Loucy (cell line): Measurements from ENCODE around the gene NAGS.

Source experiments
- H2AFZ ChIP-seq: fragments of 200-600 bp; sonication (generic); 2 replicates; pipeline ENCODE4 v1.6.0; 2016; ENCODE audit warnings: antibody characterized with exemption, mild to moderate bottlenecking, low read length, moderate library complexity
- H3F3A ChIP-seq: fragments of 200-600 bp; 2 replicates; pipeline ENCODE4 v1.6.0; 2016; ENCODE audit warnings: antibody characterized with exemption, low read depth, mild to moderate bottlenecking
- H3K27me3 ChIP-seq: fragments of 200-600 bp; sonication (generic); 2 replicates; pipeline ENCODE4 v1.6.1; 2014; ENCODE audit warnings: low read length, mild to moderate bottlenecking; ENCODE audit not compliant: insufficient read depth, poor library complexity, severe bottlenecking
- H3K36me3 ChIP-seq: fragments of 200-600 bp; sonication (generic); 2 replicates; pipeline ENCODE4 v1.6.1; 2016; ENCODE audit warnings: low read length; ENCODE audit not compliant: insufficient read depth
- H3K4me1 ChIP-seq: fragments of 200-600 bp; sonication (generic); 2 replicates; pipeline ENCODE4 v1.5.1; 2014; ENCODE audit warnings: low read length, mild to moderate bottlenecking; ENCODE audit not compliant: insufficient read depth, poor library complexity, severe bottlenecking
- H3K4me2 ChIP-seq: fragments of 200-600 bp; sonication (generic); 2 replicates; pipeline ENCODE4 v1.6.0; 2014; ENCODE audit warnings: antibody characterized with exemption, low read length, low read depth, mild to moderate bottlenecking; ENCODE audit not compliant: poor library complexity, severe bottlenecking
- H3K4me3 ChIP-seq: fragments of 200-600 bp; sonication (generic); 2 replicates; pipeline ENCODE4 v1.5.1; 2014; ENCODE audit warnings: low read length, mild to moderate bottlenecking, mixed read lengths; ENCODE audit not compliant: poor library complexity, severe bottlenecking
- H3K79me2 ChIP-seq: fragments of 200-600 bp; sonication (generic); 2 replicates; pipeline ENCODE4 v1.6.1; 2014; ENCODE audit warnings: low read length; ENCODE audit not compliant: insufficient read depth
- H3K9ac ChIP-seq: fragments of 200-600 bp; sonication (generic); 2 replicates; pipeline ENCODE4 v1.6.0; 2014; ENCODE audit warnings: mild to moderate bottlenecking, low read depth, low read length, moderate library complexity; ENCODE audit not compliant: poor library complexity, severe bottlenecking
- H3K9me2 ChIP-seq: fragments of 200-600 bp; sonication (generic); replicated peaks from 2 replicates; pipeline ENCODE4 v1.6.1; 2016; ENCODE audit warnings: low read depth, low read length, mixed read lengths
- H3K9me3 ChIP-seq: fragments of 200-600 bp; sonication (generic); 2 replicates; pipeline ENCODE4 v1.6.1; 2014; ENCODE audit warnings: mild to moderate bottlenecking, antibody characterized with exemption, low read length, low read depth; ENCODE audit not compliant: insufficient read depth
- H4K20me1 ChIP-seq: fragments of 200-600 bp; sonication (generic); 2 replicates; pipeline ENCODE4 v1.6.0; 2014; ENCODE audit warnings: antibody characterized with exemption, low read length, mild to moderate bottlenecking; ENCODE audit not compliant: insufficient read depth, poor library complexity, severe bottlenecking
- EZH2phosphoT487 ChIP-seq: fragments of 200-600 bp; IDR thresholded peaks from 2 replicates; pipeline ENCODE4 v1.6.1; 2018; ENCODE audit warnings: antibody characterized with exemption, mild to moderate bottlenecking, moderate library complexity, borderline replicate concordance
- TF ChIP-seq, protein P1 (sequence below): fragments of 200-600 bp; sonication (generic); conservative IDR thresholded peaks from 2 replicates; pipeline ENCODE4 v1.5.1; 2014; ENCODE audit warnings: mild to moderate bottlenecking, antibody characterized with exemption, low read length

NAGS gene

DNA sequence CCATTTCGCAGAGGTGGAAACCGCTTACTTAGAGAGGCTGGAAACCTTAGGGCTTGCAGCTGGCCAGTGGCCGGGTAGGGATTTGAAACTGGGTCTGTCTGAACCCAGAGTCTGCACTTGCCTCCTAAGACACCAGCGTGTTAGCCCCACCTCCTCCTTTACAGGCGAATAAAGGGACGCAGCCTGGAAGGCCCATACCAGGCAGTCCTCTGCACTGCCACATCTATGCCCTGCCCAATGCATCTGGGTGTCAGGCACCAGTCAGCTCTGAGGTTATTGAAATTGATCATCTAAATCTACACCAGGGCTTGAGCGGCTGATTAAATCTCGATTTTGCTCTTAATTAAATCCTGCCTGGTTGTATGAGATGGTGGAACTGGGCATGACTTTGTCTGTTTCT, 19.9 kb upstream of the NAGS start:
- Histone ChIP-seq H3K9ac (no peak overlapping the region), H3K4me1 (no peaks in the 10 kb centered on the region), H3K79me2 (no peaks in the 10 kb centered on the region), H3K36me3 (no peaks in the 10 kb centered on the region), H3F3A (no peaks in the 10 kb centered on the region), H3K4me3 (no peak overlapping the region), H3K9me3 (no peaks in the 10 kb centered on the region), H3K4me2 (no peak overlapping the region), H3K27me3 (no peaks in the 10 kb centered on the region), H4K20me1 (no peaks in the 10 kb centered on the region), H2AFZ (no peak overlapping the region), H3K9me2 (no peaks in the 10 kb centered on the region)
- no peak for TF ChIP-seq EZH2phosphoT487
- TF ChIP-seq, protein P1, sequence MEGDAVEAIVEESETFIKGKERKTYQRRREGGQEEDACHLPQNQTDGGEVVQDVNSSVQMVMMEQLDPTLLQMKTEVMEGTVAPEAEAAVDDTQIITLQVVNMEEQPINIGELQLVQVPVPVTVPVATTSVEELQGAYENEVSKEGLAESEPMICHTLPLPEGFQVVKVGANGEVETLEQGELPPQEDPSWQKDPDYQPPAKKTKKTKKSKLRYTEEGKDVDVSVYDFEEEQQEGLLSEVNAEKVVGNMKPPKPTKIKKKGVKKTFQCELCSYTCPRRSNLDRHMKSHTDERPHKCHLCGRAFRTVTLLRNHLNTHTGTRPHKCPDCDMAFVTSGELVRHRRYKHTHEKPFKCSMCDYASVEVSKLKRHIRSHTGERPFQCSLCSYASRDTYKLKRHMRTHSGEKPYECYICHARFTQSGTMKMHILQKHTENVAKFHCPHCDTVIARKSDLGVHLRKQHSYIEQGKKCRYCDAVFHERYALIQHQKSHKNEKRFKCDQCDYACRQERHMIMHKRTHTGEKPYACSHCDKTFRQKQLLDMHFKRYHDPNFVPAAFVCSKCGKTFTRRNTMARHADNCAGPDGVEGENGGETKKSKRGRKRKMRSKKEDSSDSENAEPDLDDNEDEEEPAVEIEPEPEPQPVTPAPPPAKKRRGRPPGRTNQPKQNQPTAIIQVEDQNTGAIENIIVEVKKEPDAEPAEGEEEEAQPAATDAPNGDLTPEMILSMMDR: no peak

- H3K4me3 ChIP-seq: no peak overlapping the region
- no peaks in the 10 kb centered on the region for H3K9me2 ChIP-seq
- H3F3A ChIP-seq: no peaks in the 10 kb centered on the region
- H3K4me2 ChIP-seq: no peak overlapping the region
- H3K36me3 ChIP-seq: no peaks in the 10 kb centered on the region
- no peaks in the 10 kb centered on the region for H3K79me2 ChIP-seq
- no peaks in the 10 kb centered on the region for H3K27me3 ChIP-seq
- no peak overlapping the region for H2AFZ ChIP-seq
- H3K9ac ChIP-seq: no peak overlapping the region
- no peaks in the 10 kb centered on the region for H4K20me1 ChIP-seq
- no peaks in the 10 kb centered on the region for H3K4me1 ChIP-seq
- TF ChIP-seq EZH2phosphoT487: no peak
- TF ChIP-seq, protein P1: no peak
- no peaks in the 10 kb centered on the region for H3K9me3 ChIP-seq
Observed at GRCh38 chr17:43986225-43986981, 18.0 kb upstream of the NAGS start.

DNA sequence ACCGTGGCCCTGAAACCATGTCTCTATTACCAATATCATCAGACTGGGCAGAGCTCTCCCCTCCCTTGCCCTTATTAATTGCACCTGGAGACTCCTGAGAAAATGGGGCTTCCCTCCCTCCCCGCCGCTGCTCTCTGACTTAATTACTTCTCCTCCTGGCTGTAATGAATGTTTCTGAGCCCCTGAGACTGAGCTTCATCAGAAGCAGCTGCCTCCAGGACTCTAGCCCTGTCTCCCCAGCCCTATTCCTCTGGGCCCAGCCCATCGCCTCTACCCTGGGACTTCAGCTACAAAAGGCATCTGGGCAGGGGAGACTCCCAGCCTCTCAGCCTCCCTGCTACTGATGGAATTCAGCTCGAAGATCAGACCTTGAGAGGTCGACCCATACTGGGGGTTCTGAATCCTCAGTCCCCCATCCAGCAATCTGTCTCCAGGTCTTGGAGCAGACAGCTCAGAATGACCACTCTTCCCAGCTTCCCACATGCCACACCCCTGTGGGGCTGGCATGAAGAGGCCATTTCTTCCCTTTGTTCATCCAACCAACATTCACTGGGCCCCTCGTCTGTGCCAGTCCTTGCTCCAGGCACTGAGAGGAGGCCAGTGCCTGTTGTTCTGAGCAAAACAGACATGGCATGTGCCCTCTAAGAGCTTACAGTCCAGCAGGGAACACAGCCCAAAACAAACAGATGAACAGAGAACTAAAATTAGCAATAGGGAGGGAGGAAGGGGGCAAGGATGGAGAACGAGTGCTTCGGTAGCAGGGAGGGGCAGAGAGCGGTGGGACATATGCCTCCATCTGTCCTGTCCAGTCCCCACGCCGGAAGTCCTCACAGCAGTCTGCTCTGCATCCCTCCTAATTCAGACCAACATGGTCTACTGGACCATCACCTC, 17.0 kb upstream of the NAGS start:
- TF ChIP-seq EZH2phosphoT487: no peak
- TF ChIP-seq, protein P1: no peak
- Histone ChIP-seq H3K9me3 (no peaks in the 10 kb centered on the region), H3K9me2 (no peaks in the 10 kb centered on the region), H3K4me3 (no peak overlapping the region), H3K4me1 (no peaks in the 10 kb centered on the region), H3K27me3 (no peaks in the 10 kb centered on the region), H3K36me3 (no peaks in the 10 kb centered on the region), H3K9ac (no peak overlapping the region), H3F3A (no peaks in the 10 kb centered on the region), H3K4me2 (no peak overlapping the region), H3K79me2 (no peaks in the 10 kb centered on the region), H4K20me1 (no peaks in the 10 kb centered on the region), H2AFZ (no peak overlapping the region)
